ENCODE measurements around the gene BANP.
"Not testable (repeated sequence)": the region's sequence is repeated elsewhere in the genome, so short reads cannot be mapped to it uniquely, and the experiment has no call there.

The BANP gene

DNA sequence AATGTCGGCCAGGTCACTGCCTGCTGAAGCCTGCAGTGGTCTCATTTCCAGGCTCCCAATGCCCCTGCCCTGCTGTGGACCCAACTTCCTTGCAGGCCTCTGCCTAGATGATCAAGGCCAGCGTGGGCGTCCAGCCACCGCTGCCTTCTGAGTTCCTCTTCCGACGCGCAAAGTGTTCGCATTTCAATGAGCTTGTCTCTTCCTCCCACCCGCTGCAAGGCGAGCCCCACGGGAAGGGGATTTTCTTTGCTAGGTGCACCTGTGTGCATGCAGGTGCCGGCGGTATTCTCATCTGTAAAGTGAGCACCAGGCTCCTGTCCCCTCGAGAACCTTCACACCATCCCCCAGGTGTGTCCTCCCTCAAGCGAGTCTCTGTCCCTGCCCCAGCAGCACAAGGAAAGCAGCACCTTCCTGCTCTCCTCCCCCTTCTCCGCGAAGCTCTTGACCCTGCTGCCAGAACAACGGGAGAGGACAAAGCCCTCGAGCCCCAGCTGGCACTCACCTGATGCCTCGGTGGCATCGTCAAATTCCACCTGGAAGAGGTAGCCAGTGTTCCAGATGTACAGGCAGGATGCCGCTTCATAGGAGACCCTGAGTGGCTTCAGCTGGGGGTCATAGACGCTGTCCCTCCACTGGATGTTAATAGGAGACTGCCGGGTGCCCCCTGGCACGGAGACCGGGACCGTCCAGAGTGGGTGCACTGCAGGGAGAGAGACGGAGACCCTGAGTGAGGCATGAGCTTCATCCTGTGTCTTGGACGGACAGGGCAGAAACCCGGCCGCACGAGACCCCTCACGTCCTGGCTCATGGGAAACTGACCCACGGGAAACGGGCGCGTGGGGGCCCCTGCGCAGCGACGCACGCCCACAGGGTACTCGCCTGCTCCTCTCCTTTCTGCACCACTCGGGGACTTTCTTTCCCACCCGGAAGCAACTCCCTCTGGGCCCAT, 24.7 kb upstream of the BANP start:
- no peak for FAIRE-seq

- FAIRE-seq: no peak
Measured at GRCh38 chr16:87927195-87927562, 24.1 kb upstream of the BANP start.

DNA sequence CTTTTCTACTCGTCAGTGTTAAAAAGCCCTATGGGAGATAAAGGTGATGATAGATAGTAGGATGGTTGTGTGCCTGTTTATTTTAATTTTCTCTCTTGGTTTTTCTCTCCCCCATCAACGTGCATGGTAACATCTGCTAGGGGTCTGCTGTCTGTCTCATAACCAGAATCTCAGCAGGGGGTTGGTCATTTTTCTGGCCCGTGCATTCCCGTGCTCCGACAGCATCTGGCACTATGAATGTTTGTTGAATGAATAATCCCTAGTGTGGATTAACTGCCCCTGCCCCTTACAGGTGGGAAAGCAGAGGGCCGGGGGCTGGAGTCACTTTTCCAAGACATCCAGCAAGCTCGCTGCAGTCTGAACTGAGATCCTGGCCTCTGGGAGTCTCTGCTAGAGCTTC, 21.2 kb upstream of the BANP start:
- no peak for FAIRE-seq

GRCh38 chr16:87930456-87930855, 20.8 kb upstream of the BANP start:
- no peak for FAIRE-seq

DNA sequence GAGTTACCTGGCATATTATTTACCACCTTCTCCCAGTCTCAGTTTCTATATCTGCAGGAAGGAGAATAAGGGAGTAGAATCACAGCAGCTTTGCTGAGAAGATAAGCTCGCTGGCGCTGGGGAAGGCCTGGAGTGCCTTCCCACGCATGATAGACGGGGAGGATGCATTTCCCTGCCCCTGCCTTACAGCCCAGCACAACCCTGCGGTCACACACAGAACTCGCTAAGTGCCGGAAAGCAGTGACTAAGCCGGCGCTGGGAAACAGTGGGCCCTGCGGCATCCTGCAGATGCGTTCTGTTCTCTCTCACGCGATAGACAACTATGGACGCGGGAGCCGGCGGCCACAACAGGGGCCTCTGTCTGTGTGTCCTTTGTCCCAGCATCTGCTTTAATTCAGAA, 19.7 kb upstream of the BANP start:
- FAIRE-seq: no peak

DNA sequence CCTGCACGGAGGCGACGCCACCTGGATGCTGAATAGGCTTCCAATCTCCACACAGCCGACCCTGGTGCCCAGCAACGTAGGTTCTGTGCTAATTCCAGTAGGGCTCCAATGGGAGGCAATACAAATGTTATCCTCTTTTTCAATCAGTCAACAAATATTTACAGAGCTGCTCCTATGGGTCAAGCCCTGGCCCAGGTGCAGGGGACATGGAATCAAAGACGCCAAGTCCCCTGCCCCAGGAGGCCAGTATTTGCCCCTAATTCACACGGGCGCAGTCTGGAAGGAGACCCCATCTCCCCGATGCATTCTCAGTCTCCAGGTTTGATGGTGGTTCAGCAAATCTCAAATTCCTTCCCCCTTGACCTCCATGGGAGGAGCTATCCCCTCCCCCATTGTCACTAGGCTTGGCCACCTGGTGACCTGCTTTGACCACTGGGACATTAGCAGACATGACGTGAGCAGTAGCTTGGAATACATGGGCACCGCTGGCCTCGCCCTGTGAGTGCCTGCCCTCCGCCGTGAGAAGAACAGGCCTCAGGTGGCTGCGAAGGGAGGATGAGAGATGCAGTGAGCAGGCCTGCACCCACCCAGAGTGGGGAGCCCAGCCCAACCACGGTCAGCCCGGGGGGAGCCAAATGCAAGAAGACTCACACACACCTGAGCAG, 18.6 kb upstream of the BANP start:
- not testable (repeated sequence) for FAIRE-seq

GRCh38 chr16:87933140-87933495, 18.1 kb upstream of the BANP start:
- FAIRE-seq: no peak

- FAIRE-seq: not testable (repeated sequence)
Measured at GRCh38 chr16:87934752-87935425, 16.3 kb upstream of the BANP start.

- not testable (repeated sequence) for FAIRE-seq
Measured at GRCh38 chr16:87936016-87936374, 15.2 kb upstream of the BANP start.

DNA sequence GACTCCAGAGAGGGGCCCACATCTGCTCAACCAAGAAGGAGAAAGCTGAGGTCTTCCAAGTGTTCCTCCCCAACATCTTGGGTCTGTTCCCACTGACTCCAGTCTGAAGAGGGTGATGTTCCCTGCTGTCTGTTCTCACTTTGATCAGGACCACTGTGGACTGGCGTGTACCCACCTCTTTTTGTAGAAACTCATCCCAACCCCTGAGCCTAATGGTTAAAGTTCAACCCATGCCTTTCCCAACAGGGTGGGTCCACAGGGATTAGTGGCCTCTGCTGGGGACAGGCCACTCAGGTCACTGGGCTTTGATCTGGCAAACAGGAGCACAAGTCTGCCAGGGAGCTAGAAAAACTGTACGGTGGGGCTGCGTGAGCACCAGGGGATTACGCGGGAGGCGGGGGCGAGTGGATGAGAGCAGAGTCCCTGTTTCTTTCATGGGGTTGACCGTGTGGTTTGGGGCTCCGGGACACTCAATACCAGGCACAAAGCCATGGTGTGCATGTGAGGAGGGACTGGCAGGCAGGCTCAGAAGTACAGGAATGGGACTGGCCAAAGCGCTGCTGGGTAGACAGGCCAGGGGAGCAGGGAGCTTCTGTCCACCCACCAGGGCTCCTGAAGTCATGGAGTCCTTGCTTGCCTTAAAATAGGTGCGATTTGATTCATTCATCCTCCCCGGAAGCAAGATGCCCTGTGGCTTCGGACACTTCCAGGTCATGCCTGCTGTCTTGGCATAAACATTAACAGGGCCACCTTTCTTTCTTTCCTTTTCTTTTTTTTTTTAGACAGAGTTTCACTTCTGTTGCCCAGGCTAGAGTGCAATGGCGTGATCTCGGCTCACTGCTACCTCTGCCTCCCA, 14.6 kb upstream of the BANP start, which contains the start of gene CA5A:
Gene CA5A (minus strand): TSS at position 155 of the 856 bp plus-strand sequence. CDS start 79 bp downstream, at position 76.
- FAIRE-seq: no peak

GRCh38 chr16:87937231-87937542, 14.0 kb upstream of the BANP start:
- not testable (repeated sequence) for FAIRE-seq

GRCh38 chr16:87938412-87938949, 12.8 kb upstream of the BANP start:
- no peak for FAIRE-seq

GRCh38 chr16:87939562-87940423, 11.4 kb upstream of the BANP start:
- FAIRE-seq: no peak

DNA sequence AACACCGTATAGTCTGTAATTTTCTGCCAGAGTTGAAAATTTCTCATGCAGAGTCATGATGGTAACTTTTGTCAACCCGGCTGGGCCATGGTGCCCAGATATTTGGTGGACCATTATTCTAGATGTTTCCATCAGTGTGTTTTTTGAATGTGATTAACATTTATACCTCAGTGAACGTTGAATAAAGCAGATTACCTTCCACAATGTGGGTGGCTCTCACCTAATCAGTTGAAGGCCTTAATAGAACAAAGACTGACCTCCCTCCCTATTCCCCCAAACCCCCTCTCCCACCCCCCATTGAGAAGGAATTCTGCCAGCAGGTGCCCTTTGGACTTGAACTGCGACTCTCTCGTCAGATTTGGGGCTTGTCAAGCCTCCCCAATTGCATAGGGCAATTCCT, 8.6 kb upstream of the BANP start:
- no peak for FAIRE-seq

DNA sequence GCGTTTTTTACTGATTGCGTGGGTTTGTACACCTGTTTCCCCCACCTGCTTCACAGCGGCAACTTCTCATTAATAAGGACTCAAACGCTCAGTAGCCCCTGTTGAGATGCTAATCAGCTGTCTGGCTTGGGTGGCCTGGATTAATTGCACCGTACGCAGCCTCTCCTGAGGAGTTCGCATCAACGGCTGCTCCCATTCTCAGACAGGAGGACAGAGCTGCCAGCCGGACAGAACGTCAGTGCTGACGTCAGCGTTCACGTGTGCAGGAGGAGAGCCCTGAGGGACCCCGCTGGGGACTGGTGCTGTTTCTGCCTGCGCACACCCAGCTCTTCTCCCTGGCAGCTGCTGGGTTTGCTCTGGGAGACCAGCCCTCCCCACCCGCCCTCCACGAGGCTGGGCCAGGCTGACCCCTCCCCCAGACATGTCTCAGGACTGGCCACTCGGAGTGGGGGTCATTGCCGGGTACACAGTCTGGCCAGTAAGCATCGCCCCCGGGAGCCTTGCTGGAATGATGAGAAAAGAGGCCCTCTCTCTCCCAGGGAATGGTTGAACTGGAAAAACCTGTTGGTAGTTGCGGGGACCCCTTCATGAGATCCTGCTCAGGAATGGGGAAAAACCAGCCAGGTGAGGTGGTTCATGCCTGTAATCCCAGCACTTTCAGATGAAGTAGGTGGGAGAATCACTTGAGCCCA, 5.7 kb upstream of the BANP start:
- no peak for FAIRE-seq

DNA sequence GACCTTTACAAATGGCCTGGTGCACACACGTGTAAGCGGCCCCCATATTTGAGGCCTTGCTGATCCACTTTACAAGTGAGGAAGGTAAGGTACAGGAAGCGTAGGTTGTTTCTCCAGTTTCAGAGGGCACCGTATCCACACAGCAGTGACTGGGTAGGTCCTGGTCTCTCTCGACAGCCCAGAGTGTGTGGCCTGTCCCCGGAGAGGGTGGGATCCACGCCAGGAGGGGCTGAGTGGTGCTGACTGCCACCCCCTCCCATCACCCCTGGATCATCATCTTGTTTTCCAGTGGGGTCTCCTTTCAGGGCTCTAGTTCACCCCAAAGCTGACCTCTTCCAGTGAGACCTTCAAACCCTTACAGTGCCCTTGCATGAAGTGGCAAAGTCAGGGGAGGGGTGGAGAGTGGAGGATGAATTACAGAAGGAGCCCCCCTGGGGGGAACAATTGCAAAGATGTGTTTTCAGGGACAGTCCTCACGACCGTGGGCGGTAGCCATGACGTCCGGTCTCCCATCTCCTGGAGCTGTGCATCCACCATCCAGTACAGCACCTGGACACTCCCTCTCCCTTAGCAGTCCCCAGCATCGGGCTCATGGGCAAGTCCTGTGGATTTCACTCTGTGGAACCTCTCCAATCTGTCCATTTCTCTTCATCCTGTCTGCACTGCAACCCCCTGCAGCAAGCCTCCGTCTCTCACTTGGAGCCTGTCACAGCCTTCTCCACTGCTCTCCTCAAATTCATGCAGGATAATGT, 4.5 kb upstream of the BANP start:
- FAIRE-seq: no peak

DNA sequence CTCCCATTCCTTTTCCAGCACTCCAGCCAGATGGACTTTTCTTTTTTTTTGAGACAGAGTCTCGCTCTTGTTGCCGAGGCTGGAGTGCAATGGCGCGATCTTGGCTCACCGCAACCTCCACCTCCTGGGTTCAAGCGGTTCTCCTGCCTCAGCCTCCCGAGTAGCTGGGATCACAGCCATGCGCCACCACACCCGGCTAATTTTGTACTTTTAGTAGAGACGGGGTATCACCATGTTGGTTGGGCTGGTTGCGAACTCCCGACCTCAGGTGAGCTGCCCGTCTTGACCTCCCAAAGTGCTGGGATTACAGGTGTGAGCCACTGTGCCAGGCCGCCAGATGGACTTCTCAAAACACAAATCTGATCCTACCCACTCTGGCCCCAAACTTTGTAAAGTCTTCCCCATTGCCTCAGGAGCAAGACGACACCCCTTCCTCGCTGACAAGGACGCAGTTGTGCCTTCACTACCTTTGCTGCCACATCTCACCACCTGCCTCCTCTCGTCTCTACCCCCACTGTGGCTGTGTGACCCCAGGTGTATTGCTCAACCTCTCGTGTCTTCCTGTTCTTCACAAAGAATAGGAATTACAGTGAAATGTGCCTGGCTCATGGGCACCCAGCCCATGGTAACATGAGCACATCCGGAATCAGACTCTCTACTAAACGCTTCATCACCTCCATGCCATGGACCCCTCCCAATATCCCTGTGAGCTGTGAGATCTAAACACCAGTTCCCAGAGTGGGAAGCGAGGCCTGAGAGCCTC, 3.7 kb upstream of the BANP start:
- no peak for FAIRE-seq

GRCh38 chr16:87948119-87948545, 3.1 kb upstream of the BANP start:
- no peak for FAIRE-seq

- FAIRE-seq: no peak
Measured at GRCh38 chr16:87948735-87949070, 2.5 kb upstream of the BANP start.
